Liver (tissue), 9 donors: ENCODE data around the gene PODN. TPM values are rescaled to one million over a fixed set of nuclear protein-coding genes. Genes with fewer than 3 reads are reported as not detected.

Source experiments
- DNase-seq: peaks from one replicate; pipeline ENCODE4 v3.0.0-alpha.2; 2017; ENCODE audit warnings: low spot score
- H3K27ac ChIP-seq, 2 donors: one replicate each; pipeline ENCODE4 v1.7.0; 2013; ENCODE audit warnings: inconsistent platforms in 2 of 2, low read length in 2 of 2, control low read depth in 1 of 2, low read depth in 1 of 2, mild to moderate bottlenecking in 1 of 2
- H3K27me3 ChIP-seq, 4 donors: one replicate each; pipeline versions ENCODE4 v1.6.1 to v1.7.0; 2013; ENCODE audit warnings: low read length in 3 of 4, inconsistent platforms in 1 of 4, mild to moderate bottlenecking in 1 of 4, moderate library complexity in 1 of 4; ENCODE audit not compliant: control insufficient read depth in 4 of 4, insufficient read depth in 4 of 4
- H3K36me3 ChIP-seq, 4 donors: one replicate each; pipeline versions ENCODE4 v1.6.1 to v1.7.0; 2013; ENCODE audit warnings: low read length in 3 of 4, mild to moderate bottlenecking in 3 of 4, low read depth in 1 of 4, moderate library complexity in 1 of 4; ENCODE audit not compliant: control insufficient read depth in 4 of 4, insufficient read depth in 3 of 4
- H3K4me1 ChIP-seq, 4 donors: one replicate each; pipeline versions ENCODE4 v1.6.1 to v1.7.0; 2013; ENCODE audit warnings: low read length in 3 of 4, mild to moderate bottlenecking in 3 of 4, moderate library complexity in 1 of 4; ENCODE audit not compliant: control insufficient read depth in 4 of 4, insufficient read depth in 4 of 4
- H3K4me3 ChIP-seq, 3 donors: one replicate each; pipeline versions ENCODE4 v1.6.1 to v1.7.0; 2013; ENCODE audit warnings: low read length in 3 of 3, control low read depth in 1 of 3, low read depth in 1 of 3, mild to moderate bottlenecking in 1 of 3
- H3K9ac ChIP-seq, 2 donors: one replicate each; pipeline ENCODE4 v1.7.0; 2013; ENCODE audit warnings: low read length in 2 of 2, mild to moderate bottlenecking in 2 of 2, moderate library complexity in 2 of 2, control low read depth in 1 of 2, low read depth in 1 of 2
- H3K9me3 ChIP-seq, 4 donors: one replicate each; pipeline versions ENCODE4 v1.6.1 to v1.7.0; 2013; ENCODE audit warnings: low read length in 3 of 4; ENCODE audit not compliant: control insufficient read depth in 4 of 4
- EGR1 ChIP-seq, 2 donors: IDR thresholded peaks; 2 replicates each; pipeline ENCODE4 v1.6.1; 2016 to 2018; ENCODE audit warnings: antibody characterized with exemption in 2 of 2, low read depth in 2 of 2
- GABPA ChIP-seq, 2 donors: IDR thresholded peaks in 1 of 2; conservative IDR thresholded peaks in 1 of 2; 2 replicates each; pipeline ENCODE4 v1.6.1; 2016; ENCODE audit warnings: antibody characterized with exemption in 2 of 2, mild to moderate bottlenecking in 1 of 2, moderate library complexity in 1 of 2
- HNF4A ChIP-seq, 2 donors: conservative IDR thresholded peaks; 2 replicates each; pipeline ENCODE4 v1.6.1; 2016; ENCODE audit warnings: antibody characterized with exemption in 2 of 2, mild to moderate bottlenecking in 2 of 2
- HNF4G ChIP-seq: IDR thresholded peaks from 2 replicates; pipeline ENCODE4 v1.6.1; 2016; ENCODE audit warnings: antibody characterized with exemption
- JUND ChIP-seq, 2 donors: IDR thresholded peaks; 2 replicates each; pipeline ENCODE4 v1.6.1; 2016; ENCODE audit warnings: antibody characterized with exemption in 2 of 2
- NR2F2 ChIP-seq: IDR thresholded peaks from 2 replicates; pipeline ENCODE4 v1.6.1; 2016; ENCODE audit warnings: antibody characterized with exemption
- RAD21 ChIP-seq, 2 donors: IDR thresholded peaks; 2 replicates each; pipeline ENCODE4 v1.6.1; 2016; ENCODE audit warnings: antibody characterized with exemption in 2 of 2, mild to moderate bottlenecking in 2 of 2
- RXRA ChIP-seq, 2 donors: IDR thresholded peaks; 2 replicates each; pipeline ENCODE4 v1.6.1; 2017 to 2018; ENCODE audit warnings: antibody characterized with exemption in 2 of 2, mild to moderate bottlenecking in 1 of 2
- SP1 ChIP-seq: IDR thresholded peaks from 2 replicates; pipeline ENCODE4 v1.6.1; 2018; ENCODE audit warnings: antibody characterized with exemption, mild to moderate bottlenecking
- YY1 ChIP-seq: IDR thresholded peaks from 2 replicates; pipeline ENCODE4 v1.6.1; 2016; ENCODE audit warnings: antibody characterized with exemption, mild to moderate bottlenecking
- WGBS: extraction: QIAGEN DNeasy Blood & Tissue Kit; methylation state at CpG from one replicate; pipeline ENCODE4 v1.1.7; 2013; 5-methylcytosine and 5-hydroxymethylcytosine counted together
- polyA plus RNA-seq, 2 donors: library from polyadenylated mRNA; stranded (reverse) in 1 of 2; unstranded in 1 of 2; fragments of 200-250 nt in 1 of 2; fragments of >200 nt in 1 of 2; fragmentation: Nextera tagmentation in 1 of 2; extraction: Ambion mirVana in 1 of 2; gene quantifications; one replicate each; pipeline versions ENCODE4 v1.2.1 to v1.2.3, GENCODE V29; 2013 to 2015
- total RNA-seq, 2 donors: library from RNA; depleted of rRNA; stranded (reverse); fragments of >200 nt; gene quantifications; one replicate each; pipeline ENCODE4 v1.2.3, GENCODE V29; 2014
- TF ChIP-seq, protein P1 (sequence below): IDR thresholded peaks from 2 replicates; pipeline ENCODE4 v1.6.1; 2016; ENCODE audit warnings: antibody characterized with exemption
- TF ChIP-seq, protein P2 (sequence below): IDR thresholded peaks from 2 replicates; pipeline ENCODE4 v1.6.1; 2016; ENCODE audit warnings: antibody characterized with exemption
- TF ChIP-seq, protein P3 (sequence below): IDR thresholded peaks from 2 replicates; pipeline ENCODE4 v1.6.1; 2016; ENCODE audit warnings: antibody characterized with exemption, mild to moderate bottlenecking
- TF ChIP-seq, protein P4 (sequence below): IDR thresholded peaks from 2 replicates; pipeline ENCODE4 v1.6.1; 2016; ENCODE audit warnings: antibody characterized with exemption
- donor health status: healthy.
- donor health status: healthy.
- donor health status: healthy.
- donor health status: healthy.
- donor health status: healthy.

PODN gene
- total and polyA plus RNA-seq, 4 donors = 1.9 to 10.8 (median 6.3) TPM

DNA sequence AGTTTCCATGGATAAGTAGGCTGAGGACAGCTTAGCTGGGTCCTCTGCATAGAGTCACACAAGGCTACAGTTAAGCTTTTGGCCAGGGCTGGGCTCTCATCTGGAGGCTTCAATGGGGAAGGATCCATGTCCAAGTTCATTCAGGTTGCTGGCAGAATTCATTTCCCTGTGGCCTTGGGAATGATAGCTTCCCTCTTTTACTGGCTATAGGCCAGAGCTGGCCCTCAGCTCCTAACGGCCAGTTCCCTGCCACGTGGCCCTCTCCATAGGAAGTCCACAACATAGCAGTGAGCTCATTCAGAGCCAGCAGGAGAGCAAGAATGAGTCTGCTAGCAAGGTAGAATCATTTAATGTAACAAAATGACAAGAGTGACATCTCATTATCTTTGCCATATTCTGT, 15.1 kb upstream of the PODN start:
- Histone ChIP-seq H3K36me3 (peaks cover 8 to 56% (median 52%) of the 10 kb centered on the region in 4 donors), H3K4me3 (no peak overlapping the region), H3K9me3 (no peaks in the 10 kb centered on the region), H3K27ac (no peak overlapping the region), H3K27me3 (no peaks in the 10 kb centered on the region), H3K4me1 (peaks cover 1 to 9% (median 3%) of the 10 kb centered on the region in 4 donors), H3K9ac (no peak overlapping the region)
- no peak for TF ChIP-seq JUND (IDR thresholded peaks at IDR 0.05)
- peak; percentile 14 for TF ChIP-seq SP1
- peak in 1 of 2 donors; percentile 22 for TF ChIP-seq RAD21 (IDR thresholded peaks at IDR 0.05)
- TF ChIP-seq, protein P1, sequence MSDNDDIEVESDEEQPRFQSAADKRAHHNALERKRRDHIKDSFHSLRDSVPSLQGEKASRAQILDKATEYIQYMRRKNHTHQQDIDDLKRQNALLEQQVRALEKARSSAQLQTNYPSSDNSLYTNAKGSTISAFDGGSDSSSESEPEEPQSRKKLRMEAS = peak; percentile 54
- peak in 1 of 2 donors; percentile 11 for TF ChIP-seq HNF4A (conservative IDR thresholded peaks at IDR 0.05)
- TF ChIP-seq RXRA (IDR thresholded peaks at IDR 0.05) = peak; percentile 39 to 44
- peak; percentile 48 for TF ChIP-seq YY1
- TF ChIP-seq NR2F2 = no peak
- 15% methylated on average over 2 of the region's 2 CpGs for WGBS
- DNase-seq = no peak

DNA sequence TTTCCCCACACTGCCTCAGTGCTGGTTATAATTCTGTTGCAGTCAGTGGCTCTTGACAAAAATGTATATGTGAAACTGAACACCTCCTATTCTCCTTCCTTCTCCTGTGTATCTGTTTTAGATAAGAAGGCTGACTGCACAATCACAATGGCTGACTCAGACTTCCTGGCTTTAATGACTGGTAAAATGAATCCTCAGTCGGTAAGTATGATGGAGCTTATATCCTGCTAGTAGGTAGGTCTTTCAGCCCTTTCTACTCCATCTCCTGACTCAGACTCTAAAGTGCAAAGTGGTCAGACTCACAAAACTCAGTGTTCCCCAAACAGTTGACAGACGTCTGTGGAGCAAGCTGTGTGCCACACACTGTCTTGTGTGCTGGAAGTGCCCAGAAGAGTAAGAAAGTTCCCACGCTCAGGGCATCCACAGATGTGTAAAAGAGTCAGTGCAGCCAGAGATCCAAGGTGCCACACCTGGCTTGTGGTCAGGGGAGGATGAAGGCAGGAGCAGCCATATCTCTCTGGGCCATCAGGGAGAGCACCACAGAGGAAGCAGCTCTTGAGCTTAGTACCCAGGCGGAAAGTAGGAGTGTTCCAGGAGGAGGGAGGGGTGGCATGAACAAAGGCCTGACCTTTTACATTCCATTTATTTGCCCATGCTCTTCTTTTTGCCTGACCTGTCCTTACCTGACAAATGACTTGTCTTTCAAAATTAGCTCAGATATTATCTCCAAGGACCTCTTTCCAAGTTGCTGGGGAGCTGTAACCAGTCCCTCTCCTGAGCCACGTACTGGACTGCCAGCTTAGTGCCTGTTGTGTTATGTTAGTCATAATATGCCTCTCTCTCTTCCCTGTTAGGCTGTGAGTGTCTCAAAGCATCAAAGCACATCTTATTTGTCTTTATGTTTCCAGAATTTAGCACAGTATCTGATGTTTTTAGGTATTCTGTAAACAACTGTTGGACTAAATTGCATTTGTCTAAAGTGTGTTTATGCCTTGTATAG, 14.0 kb upstream of the PODN start:
- no peak for DNase-seq
- Histone ChIP-seq H3K4me3 (no peak overlapping the region), H3K27me3 (no peaks in the 10 kb centered on the region), H3K9me3 (no peaks in the 10 kb centered on the region), H3K36me3 (peaks cover 5 to 53% (median 52%) of the 10 kb centered on the region in 4 donors), H3K4me1 (peaks cover 0 to 9% (median 2%) of the 10 kb centered on the region in 4 donors), H3K27ac (no peak overlapping the region), H3K9ac (no peak overlapping the region)
- TF ChIP-seq, protein P1 = no peak
- no peak for TF ChIP-seq GABPA (IDR thresholded peaks at IDR 0.05 in 1 of 2, conservative IDR thresholded peaks at IDR 0.05 in 1 of 2)
- TF ChIP-seq SP1 = no peak
- TF ChIP-seq JUND (IDR thresholded peaks at IDR 0.05) = no peak
- no peak for TF ChIP-seq NR2F2
- no peak for TF ChIP-seq HNF4A (conservative IDR thresholded peaks at IDR 0.05)
- TF ChIP-seq, protein P2, sequence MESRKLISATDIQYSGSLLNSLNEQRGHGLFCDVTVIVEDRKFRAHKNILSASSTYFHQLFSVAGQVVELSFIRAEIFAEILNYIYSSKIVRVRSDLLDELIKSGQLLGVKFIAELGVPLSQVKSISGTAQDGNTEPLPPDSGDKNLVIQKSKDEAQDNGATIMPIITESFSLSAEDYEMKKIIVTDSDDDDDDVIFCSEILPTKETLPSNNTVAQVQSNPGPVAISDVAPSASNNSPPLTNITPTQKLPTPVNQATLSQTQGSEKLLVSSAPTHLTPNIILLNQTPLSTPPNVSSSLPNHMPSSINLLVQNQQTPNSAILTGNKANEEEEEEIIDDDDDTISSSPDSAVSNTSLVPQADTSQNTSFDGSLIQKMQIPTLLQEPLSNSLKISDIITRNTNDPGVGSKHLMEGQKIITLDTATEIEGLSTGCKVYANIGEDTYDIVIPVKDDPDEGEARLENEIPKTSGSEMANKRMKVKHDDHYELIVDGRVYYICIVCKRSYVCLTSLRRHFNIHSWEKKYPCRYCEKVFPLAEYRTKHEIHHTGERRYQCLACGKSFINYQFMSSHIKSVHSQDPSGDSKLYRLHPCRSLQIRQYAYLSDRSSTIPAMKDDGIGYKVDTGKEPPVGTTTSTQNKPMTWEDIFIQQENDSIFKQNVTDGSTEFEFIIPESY = no peak
- no peak for TF ChIP-seq EGR1 (IDR thresholded peaks at IDR 0.05; ENCODE audit: low read depth in 2 of 2)
- TF ChIP-seq RAD21 (IDR thresholded peaks at IDR 0.05) = no peak
- no peak for TF ChIP-seq YY1
- TF ChIP-seq, protein P3, sequence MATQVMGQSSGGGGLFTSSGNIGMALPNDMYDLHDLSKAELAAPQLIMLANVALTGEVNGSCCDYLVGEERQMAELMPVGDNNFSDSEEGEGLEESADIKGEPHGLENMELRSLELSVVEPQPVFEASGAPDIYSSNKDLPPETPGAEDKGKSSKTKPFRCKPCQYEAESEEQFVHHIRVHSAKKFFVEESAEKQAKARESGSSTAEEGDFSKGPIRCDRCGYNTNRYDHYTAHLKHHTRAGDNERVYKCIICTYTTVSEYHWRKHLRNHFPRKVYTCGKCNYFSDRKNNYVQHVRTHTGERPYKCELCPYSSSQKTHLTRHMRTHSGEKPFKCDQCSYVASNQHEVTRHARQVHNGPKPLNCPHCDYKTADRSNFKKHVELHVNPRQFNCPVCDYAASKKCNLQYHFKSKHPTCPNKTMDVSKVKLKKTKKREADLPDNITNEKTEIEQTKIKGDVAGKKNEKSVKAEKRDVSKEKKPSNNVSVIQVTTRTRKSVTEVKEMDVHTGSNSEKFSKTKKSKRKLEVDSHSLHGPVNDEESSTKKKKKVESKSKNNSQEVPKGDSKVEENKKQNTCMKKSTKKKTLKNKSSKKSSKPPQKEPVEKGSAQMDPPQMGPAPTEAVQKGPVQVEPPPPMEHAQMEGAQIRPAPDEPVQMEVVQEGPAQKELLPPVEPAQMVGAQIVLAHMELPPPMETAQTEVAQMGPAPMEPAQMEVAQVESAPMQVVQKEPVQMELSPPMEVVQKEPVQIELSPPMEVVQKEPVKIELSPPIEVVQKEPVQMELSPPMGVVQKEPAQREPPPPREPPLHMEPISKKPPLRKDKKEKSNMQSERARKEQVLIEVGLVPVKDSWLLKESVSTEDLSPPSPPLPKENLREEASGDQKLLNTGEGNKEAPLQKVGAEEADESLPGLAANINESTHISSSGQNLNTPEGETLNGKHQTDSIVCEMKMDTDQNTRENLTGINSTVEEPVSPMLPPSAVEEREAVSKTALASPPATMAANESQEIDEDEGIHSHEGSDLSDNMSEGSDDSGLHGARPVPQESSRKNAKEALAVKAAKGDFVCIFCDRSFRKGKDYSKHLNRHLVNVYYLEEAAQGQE = no peak
- TF ChIP-seq, protein P4, sequence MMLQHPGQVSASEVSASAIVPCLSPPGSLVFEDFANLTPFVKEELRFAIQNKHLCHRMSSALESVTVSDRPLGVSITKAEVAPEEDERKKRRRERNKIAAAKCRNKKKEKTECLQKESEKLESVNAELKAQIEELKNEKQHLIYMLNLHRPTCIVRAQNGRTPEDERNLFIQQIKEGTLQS = no peak
- TF ChIP-seq RXRA (IDR thresholded peaks at IDR 0.05) = no peak
- TF ChIP-seq HNF4G = no peak
- 88% methylated on average over 5 of the region's 5 CpGs for WGBS
